ENCODE measurements around the gene C2orf80. TPM values are rescaled to one million over a fixed set of nuclear protein-coding genes. Genes with fewer than 3 reads are reported as not detected.

Gene C2orf80
- total RNA-seq, 3 donors from 2014 or later, result not detected

DNA sequence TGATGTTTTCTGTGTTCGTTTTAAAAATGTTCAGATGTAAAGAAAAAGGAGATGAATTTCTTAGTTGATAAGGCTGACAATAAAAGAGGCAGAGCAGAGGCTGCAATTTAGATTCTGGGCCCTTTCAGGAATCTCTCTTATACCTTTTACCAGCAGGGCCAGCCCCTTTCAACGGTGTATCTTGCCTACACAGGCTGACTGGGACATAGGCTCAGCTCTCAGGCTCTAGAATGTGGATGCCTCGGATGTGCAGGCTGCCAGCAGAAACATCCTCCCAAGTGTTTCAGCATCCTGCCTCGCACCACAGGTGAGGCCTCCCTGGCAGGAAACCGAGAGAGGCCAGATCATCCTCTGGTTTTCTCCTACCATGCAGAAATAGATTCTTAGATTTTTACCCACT, 3.4 kb downstream of the C2orf80 start:
- Histone ChIP-seq H3K4me3 (no peak overlapping the region), H3K4me1 (ENCODE audit: low read depth) (no peaks in the 10 kb centered on the region), H3K36me3 (ENCODE audit: low read depth) (no peaks in the 10 kb centered on the region), H3K9me3 (no peaks in the 10 kb centered on the region)
- DNase-seq (no peak), ATAC-seq (no peak)
- intact Hi-C loops (cut with DNase I, micrococcal nuclease), result no loop called here
- TF ChIP-seq, protein P1, sequence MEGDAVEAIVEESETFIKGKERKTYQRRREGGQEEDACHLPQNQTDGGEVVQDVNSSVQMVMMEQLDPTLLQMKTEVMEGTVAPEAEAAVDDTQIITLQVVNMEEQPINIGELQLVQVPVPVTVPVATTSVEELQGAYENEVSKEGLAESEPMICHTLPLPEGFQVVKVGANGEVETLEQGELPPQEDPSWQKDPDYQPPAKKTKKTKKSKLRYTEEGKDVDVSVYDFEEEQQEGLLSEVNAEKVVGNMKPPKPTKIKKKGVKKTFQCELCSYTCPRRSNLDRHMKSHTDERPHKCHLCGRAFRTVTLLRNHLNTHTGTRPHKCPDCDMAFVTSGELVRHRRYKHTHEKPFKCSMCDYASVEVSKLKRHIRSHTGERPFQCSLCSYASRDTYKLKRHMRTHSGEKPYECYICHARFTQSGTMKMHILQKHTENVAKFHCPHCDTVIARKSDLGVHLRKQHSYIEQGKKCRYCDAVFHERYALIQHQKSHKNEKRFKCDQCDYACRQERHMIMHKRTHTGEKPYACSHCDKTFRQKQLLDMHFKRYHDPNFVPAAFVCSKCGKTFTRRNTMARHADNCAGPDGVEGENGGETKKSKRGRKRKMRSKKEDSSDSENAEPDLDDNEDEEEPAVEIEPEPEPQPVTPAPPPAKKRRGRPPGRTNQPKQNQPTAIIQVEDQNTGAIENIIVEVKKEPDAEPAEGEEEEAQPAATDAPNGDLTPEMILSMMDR (IDR thresholded peaks at IDR 0.05), result no peak

DNA sequence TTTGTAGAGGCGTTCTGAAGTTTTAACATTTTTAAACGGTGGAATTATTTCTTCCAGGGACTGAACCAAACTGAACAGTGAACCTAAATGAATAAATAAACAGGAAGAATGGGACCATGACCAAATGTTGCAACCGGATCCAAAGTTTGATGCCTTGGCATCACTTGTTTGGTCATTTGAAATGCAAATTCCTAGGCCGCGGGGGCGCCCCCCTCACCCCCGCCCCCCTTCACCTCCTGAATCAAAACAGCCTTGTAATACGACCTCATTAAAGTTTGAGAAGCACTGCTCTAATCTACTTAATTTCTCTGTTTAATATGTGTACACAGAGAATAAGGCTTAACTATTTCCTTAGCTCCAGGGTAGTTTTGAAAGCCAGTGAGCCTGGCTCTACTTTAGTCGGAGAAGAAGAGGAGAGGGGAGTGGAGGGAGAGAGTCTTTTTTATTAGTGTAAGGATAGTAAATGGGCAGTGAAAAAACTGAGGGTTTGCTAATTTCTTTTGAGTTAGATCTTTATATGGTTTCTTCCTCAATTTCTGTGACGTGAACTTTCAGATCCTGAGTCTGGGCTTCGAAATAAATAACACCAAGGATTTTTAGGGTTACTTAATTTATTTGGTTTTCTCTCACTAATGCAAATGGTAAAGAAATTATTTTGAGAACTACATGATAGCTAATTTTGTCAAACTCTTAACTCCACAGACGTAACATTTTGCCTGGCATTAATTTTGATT, 5.7 kb downstream of the C2orf80 start:
- Histone ChIP-seq H3K4me3 (no peak overlapping the region), H3K36me3 (ENCODE audit: low read depth) (no peaks in the 10 kb centered on the region), H3K9me3 (no peaks in the 10 kb centered on the region), H3K4me1 (ENCODE audit: low read depth) (no peaks in the 10 kb centered on the region)
- DNase-seq (no peak), ATAC-seq (no peak)
- TF ChIP-seq, protein P1 (IDR thresholded peaks at IDR 0.05), result no peak
- intact Hi-C loops (cut with DNase I, micrococcal nuclease), result no loop called here

DNA sequence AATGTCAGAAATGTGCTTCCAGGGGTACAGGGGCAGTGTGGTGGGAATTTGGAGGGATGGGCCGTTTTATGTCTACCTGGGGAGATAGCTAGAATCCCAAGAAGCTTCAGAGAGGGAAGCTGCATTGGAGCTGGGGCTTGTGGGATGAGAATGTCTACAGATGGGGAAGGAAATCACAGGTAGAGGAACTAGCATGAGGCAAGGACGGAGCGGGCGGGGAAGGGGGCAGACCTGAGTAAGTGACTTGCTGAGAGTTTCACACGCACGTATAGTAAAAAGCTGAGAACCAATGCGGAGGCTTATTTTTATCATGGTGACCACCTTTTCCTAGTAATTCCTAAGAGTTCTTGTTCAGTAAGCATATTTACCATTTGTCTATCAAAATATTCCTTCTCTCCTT, 6.3 kb downstream of the C2orf80 start:
- DNase-seq (no peak), ATAC-seq (no peak)
- TF ChIP-seq, protein P1 (IDR thresholded peaks at IDR 0.05), result no peak
- H3K4me3 ChIP-seq, result no peak overlapping the region
- H3K9me3 ChIP-seq, result no peaks in the 10 kb centered on the region
- no peaks in the 10 kb centered on the region for H3K4me1 ChIP-seq (ENCODE audit: low read depth)
- intact Hi-C loops (cut with DNase I, micrococcal nuclease), result no loop called here
- no peaks in the 10 kb centered on the region for H3K36me3 ChIP-seq (ENCODE audit: low read depth)

DNA sequence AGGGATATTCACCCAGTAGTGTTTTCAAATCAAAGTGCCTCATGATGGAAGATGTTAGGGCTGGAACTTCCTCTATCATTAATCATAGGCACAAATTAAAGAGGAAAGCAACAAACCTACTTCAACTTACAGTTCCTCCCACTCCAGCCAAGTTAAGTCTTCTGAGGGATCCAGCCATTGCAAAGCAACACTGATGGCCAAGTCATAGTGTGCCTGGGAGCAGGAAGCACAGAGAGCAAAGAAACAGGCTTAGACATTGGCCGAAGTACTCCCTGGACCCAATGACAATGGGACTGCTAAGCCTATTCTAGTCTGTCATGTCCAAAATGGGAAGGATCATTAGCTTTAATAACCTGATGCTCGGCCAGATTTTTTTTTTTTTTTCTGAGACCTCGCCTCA, 7.0 kb downstream of the C2orf80 start:
- H3K4me1 ChIP-seq (ENCODE audit: low read depth), result no peaks in the 10 kb centered on the region
- intact Hi-C loops (cut with DNase I, micrococcal nuclease), result no loop called here
- no peaks in the 10 kb centered on the region for H3K36me3 ChIP-seq (ENCODE audit: low read depth)
- no peak overlapping the region for H3K4me3 ChIP-seq
- ATAC-seq (no peak), DNase-seq (no peak)
- no peaks in the 10 kb centered on the region for H3K9me3 ChIP-seq
- TF ChIP-seq, protein P1 (IDR thresholded peaks at IDR 0.05), result no peak

DNA sequence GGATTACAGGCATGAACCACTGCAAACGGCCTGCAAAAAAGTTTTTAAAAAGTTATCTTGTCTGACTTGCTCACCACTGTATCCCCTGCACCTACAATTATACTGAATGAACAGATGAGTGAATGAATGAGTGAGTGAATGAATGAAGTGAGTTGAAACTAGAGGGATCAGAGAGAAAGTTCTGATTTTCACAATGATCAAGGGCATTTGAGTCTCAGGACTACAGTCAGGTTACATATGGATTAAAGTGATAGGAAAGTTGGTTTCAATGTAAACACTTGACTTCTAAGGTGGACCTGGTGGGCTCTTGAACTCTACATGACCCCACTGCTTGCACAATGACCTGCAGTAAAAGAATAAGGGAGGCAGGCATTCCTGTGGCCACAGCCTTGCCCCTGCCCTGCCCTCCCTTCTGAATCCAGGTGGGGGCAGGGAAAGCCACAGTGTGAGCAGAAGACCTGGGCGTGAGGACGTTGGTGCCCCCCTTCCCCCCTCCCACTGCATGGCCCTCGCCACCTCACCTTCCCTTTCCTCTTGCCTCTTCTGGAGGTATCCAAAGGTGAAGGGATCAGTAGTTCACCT, 10.7 kb downstream of the C2orf80 start:
- Histone ChIP-seq H3K4me3 (no peak overlapping the region), H3K9me3 (no peaks in the 10 kb centered on the region), H3K4me1 (ENCODE audit: low read depth) (no peaks in the 10 kb centered on the region), H3K36me3 (ENCODE audit: low read depth) (no peaks in the 10 kb centered on the region)
- TF ChIP-seq, protein P1 (IDR thresholded peaks at IDR 0.05), result no peak
- intact Hi-C loops (cut with DNase I, micrococcal nuclease), result loop anchor here in 1 of 2 donors (10.0 kb wide), 1 partner anchor 76 kb away; the partner anchor contains the start of gene IDH1
- DNase-seq, result no peak
- ATAC-seq, result peak; percentile 12
